Activated naive CD8-positive, alpha-beta T cell treated with anti-CD3 and anti-CD28 coated beads, Interleukin-2, amount 50 U/mL, for 16 hours (primary cell): Measurements from ENCODE around the gene P3H4.

Experiments
- DNase-seq: peaks from one replicate; pipeline ENCODE4 v3.0.0-alpha.2; 2020; ENCODE audit warnings: low read depth, low spot score

The P3H4 gene

GRCh38 chr17:41769985-41770384 is 41.8 kb downstream of the P3H4 start:
- no peak for DNase-seq

GRCh38 chr17:41769346-41769862 is 42.3 kb downstream of the P3H4 start:
- no peak for DNase-seq

- no peak for DNase-seq
These were observed 43.0 kb downstream of the P3H4 start for GRCh38 chr17:41768682-41769288.

- DNase-seq: no peak
These were observed 44.3 kb downstream of the P3H4 start for GRCh38 chr17:41767324-41768042.

GRCh38 chr17:41766135-41766534 is 45.6 kb downstream of the P3H4 start:
- no peak for DNase-seq

GRCh38 chr17:41763327-41763726 is 48.4 kb downstream of the P3H4 start:
- no peak for DNase-seq

GRCh38 chr17:41762841-41763240 is 48.9 kb downstream of the P3H4 start:
- no peak for DNase-seq

GRCh38 chr17:41762391-41762790 is 49.4 kb downstream of the P3H4 start:
- DNase-seq: no peak

GRCh38 chr17:41760878-41761277 is 50.9 kb downstream of the P3H4 start:
- no peak for DNase-seq

- no peak for DNase-seq
These were observed 53.1 kb downstream of the P3H4 start for GRCh38 chr17:41758601-41759000.

GRCh38 chr17:41754066-41754465 is 57.7 kb downstream of the P3H4 start:
- DNase-seq: no peak
